Stimulated activated CD8-positive, alpha-beta memory T cell treated with anti-CD3 and anti-CD28 coated beads, Interleukin-7, amount 100 ng/mL, for 1 hour (primary cell): ENCODE data around the gene CELF1.

Experiments used
- DNase-seq, 2 donors: peaks; one replicate each; pipeline ENCODE4 v3.0.0-alpha.2; 2020; ENCODE audit warnings: low read depth in 2 of 2

The CELF1 gene

GRCh38 chr11:47509077-47509536 lies 43.8 kb downstream of the CELF1 start:
- DNase-seq, result no peak

- no peak for DNase-seq
Observed at GRCh38 chr11:47508240-47508957, 44.5 kb downstream of the CELF1 start.

- DNase-seq, result no peak
Observed at GRCh38 chr11:47507563-47508239, 45.2 kb downstream of the CELF1 start.

- DNase-seq, result no peak
Observed at GRCh38 chr11:47506795-47507562, 46.0 kb downstream of the CELF1 start.

GRCh38 chr11:47506373-47506772 lies 46.6 kb downstream of the CELF1 start:
- DNase-seq, result no peak

- DNase-seq, result no peak
Observed at GRCh38 chr11:47504910-47505309, 48.0 kb downstream of the CELF1 start.

GRCh38 chr11:47503227-47503626 lies 49.7 kb downstream of the CELF1 start:
- DNase-seq, result no peak

GRCh38 chr11:47502767-47503166 lies 50.2 kb downstream of the CELF1 start:
- DNase-seq, result no peak

- DNase-seq, result no peak
Observed at GRCh38 chr11:47501101-47501500, 51.8 kb downstream of the CELF1 start.

- no peak for DNase-seq
Observed at GRCh38 chr11:47500121-47500520, 52.8 kb downstream of the CELF1 start.

GRCh38 chr11:47499614-47500013 lies 53.3 kb downstream of the CELF1 start:
- no peak for DNase-seq

- no peak for DNase-seq
Observed at GRCh38 chr11:47499161-47499560, 53.8 kb downstream of the CELF1 start.

GRCh38 chr11:47498584-47499152 lies 54.3 kb downstream of the CELF1 start:
- DNase-seq, result no peak

GRCh38 chr11:47498149-47498548 lies 54.8 kb downstream of the CELF1 start:
- no peak for DNase-seq

GRCh38 chr11:47496808-47497207 lies 56.1 kb downstream of the CELF1 start:
- no peak for DNase-seq

- no peak for DNase-seq
Observed at GRCh38 chr11:47495856-47496217, 57.1 kb downstream of the CELF1 start.

- DNase-seq, result no peak
Observed at GRCh38 chr11:47495011-47495855, 57.7 kb downstream of the CELF1 start.

- DNase-seq, result no peak
Observed at GRCh38 chr11:47489395-47489755, 63.6 kb downstream of the CELF1 start.

- DNase-seq, result no peak
Observed at GRCh38 chr11:47488674-47489394, 64.1 kb downstream of the CELF1 start.

GRCh38 chr11:47488111-47488510 lies 64.8 kb downstream of the CELF1 start:
- DNase-seq, result no peak

GRCh38 chr11:47487421-47487820 lies 65.5 kb downstream of the CELF1 start:
- DNase-seq, result no peak
